GM18861 (cell line): Measurements from ENCODE around the gene SSU72.

Experiments
- ATAC-seq: cut with Tn5 transposase; IDR thresholded peaks from one replicate; pipeline ENCODE4 v1.9.1; 2021; ENCODE audit not compliant: unreplicated experiment

The SSU72 gene

GRCh38 chr1:1612104-1612400 is 37.4 kb upstream of the SSU72 start:
- ATAC-seq = no peak

GRCh38 chr1:1610796-1611195 is 36.1 kb upstream of the SSU72 start:
- no peak for ATAC-seq

- no peak for ATAC-seq
Measured at GRCh38 chr1:1609822-1610485, 35.3 kb upstream of the SSU72 start.

- no peak for ATAC-seq
Measured at GRCh38 chr1:1606232-1606631, 31.6 kb upstream of the SSU72 start.

GRCh38 chr1:1605724-1606123 is 31.1 kb upstream of the SSU72 start:
- ATAC-seq = no peak

GRCh38 chr1:1605034-1605591 is 30.4 kb upstream of the SSU72 start:
- ATAC-seq = no peak

GRCh38 chr1:1604374-1605033 is 29.8 kb upstream of the SSU72 start:
- no peak for ATAC-seq

- ATAC-seq = no peak
Measured at GRCh38 chr1:1603671-1604373, 29.2 kb upstream of the SSU72 start.

GRCh38 chr1:1602968-1603506 is 28.4 kb upstream of the SSU72 start:
- no peak for ATAC-seq

GRCh38 chr1:1602304-1602967 is 27.8 kb upstream of the SSU72 start:
- ATAC-seq = no peak

GRCh38 chr1:1601564-1602303 is 27.1 kb upstream of the SSU72 start:
- no peak for ATAC-seq

- ATAC-seq = no peak
Measured at GRCh38 chr1:1600861-1601563, 26.3 kb upstream of the SSU72 start.

GRCh38 chr1:1599935-1600860 is 25.5 kb upstream of the SSU72 start, which contains the start of gene FNDC10:
FNDC10 (minus strand) TSS chr1:1600135; CDS start chr1:1600015, 120 bp downstream.
- ATAC-seq = no peak

GRCh38 chr1:1599030-1599934 is 24.6 kb upstream of the SSU72 start:
- ATAC-seq = no peak

- no peak for ATAC-seq
Measured at GRCh38 chr1:1598720-1599029, 24.0 kb upstream of the SSU72 start.

GRCh38 chr1:1598051-1598719 is 23.5 kb upstream of the SSU72 start:
- no peak for ATAC-seq

- ATAC-seq = no peak
Measured at GRCh38 chr1:1597275-1597930, 22.7 kb upstream of the SSU72 start.
